HG03439 (cell line): ENCODE data around the gene KRTCAP2.

Experiments
- ATAC-seq: cut with Tn5 transposase; IDR thresholded peaks from one replicate; pipeline ENCODE4 v1.9.1; 2021; ENCODE audit warnings: mild to moderate bottlenecking, moderate library complexity; ENCODE audit not compliant: unreplicated experiment

KRTCAP2 gene

DNA sequence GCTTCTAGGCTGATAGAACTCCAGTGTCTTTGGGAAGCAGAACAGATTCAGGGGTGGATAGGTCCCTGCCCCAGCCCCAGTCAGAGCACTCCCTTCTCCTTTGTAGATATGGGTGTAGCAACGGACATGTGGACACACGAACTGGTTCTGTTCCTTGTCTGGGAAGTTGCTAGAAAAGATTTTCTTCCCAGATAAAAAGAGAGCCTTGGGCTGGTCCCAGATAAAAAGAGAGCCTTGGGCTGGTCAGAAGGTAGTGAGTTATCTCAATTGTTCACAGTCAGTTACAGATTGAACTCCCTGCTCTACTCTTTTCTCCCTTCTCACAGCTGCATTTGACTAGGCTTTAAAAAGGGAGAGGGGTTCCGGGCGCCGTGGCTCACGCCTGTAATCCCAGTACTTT lies 52.9 kb downstream of the KRTCAP2 start:
- no peak for ATAC-seq
